GM18909 (cell line): ENCODE measurements around the gene OTUD7B.
"Not testable (repeated sequence)": the region's sequence is repeated elsewhere in the genome, so short reads cannot be mapped to it uniquely, and the experiment has no call there.

Experiments
- ATAC-seq: cut with Tn5 transposase; IDR thresholded peaks from one replicate; pipeline ENCODE4 v1.9.1; 2021; ENCODE audit warnings: mild to moderate bottlenecking; ENCODE audit not compliant: unreplicated experiment, poor library complexity

OTUD7B gene

GRCh38 chr1:149962039-149962647, 48.4 kb downstream of the OTUD7B start:
- no peak for ATAC-seq

DNA sequence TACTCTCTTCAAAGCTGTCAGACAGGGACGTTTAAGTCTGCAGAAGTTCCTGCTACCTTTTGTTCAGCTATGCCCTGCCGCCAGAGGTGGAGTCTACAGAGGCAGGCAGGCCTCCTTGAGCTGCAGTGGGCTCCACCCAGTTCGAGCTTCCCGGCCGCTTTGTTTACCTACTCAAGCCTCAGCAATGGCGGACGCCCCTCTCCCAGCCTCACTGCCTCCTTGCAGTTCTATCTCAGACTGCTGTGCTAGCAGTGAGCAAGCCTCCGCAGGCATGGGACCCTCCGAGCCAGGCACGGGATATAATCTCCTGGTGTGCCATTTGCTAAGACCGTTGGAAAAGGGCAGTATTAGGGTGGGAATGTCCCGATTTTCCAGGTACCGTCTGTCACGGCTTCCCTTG, 53.0 kb downstream of the OTUD7B start:
- ATAC-seq: not testable (repeated sequence)

- no peak for ATAC-seq
Measured at GRCh38 chr1:149949911-149950310, 60.6 kb downstream of the OTUD7B start.

GRCh38 chr1:149945206-149945605, 65.3 kb downstream of the OTUD7B start:
- no peak for ATAC-seq

GRCh38 chr1:149942885-149943284, 67.6 kb downstream of the OTUD7B start:
- ATAC-seq: no peak

DNA sequence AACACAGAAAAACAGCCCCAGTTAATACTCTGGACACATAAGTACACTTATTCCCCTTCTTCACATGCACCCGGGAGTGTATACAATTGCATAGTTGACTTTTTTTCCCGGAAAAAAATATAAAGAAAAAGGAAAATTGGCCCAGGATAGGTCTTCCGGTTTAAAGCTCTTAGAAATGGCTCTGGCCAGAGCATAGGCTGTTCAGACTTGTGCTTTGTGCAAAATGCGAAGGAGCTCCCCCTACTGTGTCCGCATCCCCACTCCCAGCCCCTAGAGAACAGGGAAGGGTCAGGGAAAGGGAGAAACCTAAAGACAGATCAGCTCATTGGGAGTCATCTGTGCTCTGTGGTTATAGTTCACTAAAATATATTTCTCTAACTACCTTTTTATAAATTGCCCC, 68.3 kb downstream of the OTUD7B start:
- no peak for ATAC-seq

GRCh38 chr1:149940427-149940826, 70.1 kb downstream of the OTUD7B start:
- no peak for ATAC-seq

DNA sequence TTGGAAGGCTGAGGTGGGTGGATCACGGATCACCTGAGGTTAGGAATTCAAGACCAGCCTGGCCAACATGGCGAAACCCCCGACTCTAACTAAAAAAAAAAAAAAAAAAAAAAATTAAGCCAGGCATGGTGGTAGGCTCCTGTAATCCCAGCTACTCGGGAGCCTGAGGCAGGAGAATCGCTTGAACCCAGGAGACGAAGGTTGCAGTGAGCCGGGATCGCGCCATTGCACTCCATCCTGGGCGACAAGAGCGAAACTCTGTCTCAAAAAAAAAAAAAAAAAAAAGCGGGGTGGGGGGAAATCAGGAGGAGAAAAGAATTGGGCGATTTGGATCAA, 71.9 kb downstream of the OTUD7B start:
- ATAC-seq: not testable (repeated sequence)

DNA sequence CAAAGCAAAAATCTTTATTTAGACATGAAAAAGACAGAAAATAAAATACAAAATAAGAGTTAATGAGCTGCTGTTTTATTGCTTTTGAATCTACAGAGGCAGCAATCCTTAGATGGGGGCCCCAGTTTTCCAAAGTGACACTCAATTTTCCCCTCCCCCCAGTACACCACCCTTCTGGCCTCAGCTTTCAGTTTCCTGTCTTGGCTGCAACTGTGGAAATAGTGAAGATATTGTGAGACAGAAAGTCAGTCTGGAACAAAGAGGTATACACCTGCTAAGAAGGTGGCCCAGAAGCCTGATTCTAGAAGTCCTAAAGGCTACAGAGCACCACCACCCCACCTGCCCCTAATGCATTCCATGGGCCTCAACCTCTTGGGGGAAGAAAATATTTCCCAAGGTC, 72.8 kb downstream of the OTUD7B start:
- ATAC-seq: no peak

DNA sequence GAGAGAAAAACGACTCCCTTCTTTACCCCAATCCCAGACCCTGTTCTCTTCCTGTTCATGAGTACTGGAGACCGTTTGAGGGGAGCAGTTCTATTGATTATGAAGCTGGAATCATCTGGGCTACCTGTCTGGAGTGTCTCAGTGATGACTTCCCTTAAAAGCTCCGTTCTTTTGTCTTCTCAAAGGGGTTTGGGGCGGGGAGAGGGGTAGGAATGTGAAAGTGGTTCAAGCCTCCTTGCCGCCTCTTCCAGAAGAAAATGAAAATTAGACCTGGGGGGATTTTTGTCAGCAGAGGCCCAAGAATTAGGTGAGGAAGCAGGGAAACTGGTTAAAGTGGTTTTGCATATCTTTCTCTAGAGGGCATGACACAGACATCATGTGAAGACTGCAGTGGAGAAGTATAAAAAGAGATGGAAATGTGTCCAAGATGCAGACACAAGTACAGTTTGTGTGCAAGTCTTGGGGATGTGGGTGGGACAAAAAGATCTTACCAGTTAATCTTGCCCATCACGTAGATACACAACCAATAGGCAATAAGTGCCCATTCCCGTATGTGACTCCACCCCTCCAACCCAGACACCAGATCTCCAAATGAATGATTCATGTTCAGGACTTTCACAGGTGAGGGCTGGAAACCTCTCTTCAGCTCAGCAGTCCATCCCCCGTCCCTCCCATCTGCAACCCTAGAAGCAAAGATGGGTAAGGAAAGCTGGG, 73.4 kb downstream of the OTUD7B start:
- no peak for ATAC-seq

DNA sequence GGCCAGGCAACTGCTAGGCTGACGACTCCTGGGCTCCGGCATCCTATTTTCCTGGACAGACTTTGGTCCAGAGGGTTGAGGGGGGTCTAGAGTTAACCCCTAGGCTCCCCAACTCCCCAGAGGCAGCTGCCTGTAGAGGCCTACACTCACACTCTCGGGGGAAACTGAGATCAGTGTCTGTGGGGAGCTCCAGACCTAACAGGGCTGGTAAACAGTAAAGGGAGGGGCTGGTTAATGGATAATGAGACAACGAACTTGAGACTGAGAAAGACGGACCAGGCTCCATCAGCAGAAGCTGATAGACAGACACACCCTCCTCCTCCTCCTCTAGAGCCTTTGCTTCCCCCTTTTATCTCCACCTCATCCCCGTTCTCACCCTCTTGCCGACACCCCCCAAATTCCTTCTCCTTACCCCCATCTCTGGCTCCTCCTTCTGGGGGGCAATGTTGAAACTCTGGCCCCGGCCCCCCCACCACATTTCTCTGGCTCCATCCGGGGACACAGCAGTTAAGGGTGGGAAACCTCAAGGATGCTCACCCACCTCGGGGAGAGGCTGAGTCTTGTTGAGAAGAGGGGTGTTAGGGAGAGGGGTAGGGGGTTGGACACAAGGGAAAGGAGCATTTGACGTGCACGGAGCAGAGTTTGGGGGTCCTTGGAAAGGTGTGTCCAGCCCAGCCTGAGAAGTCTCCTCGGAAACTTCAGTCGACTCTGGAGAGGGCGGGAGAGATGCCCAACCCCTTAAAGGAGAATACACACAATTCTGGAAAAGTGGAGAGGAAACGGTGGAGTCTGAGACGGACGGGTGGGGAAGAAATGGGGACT, 74.1 kb downstream of the OTUD7B start, which contains the start of gene MTMR11:
MTMR11 (minus strand) TSS at position 710 of the 822 bp plus-strand sequence; CDS start at position 478, 232 bp downstream.
- ATAC-seq: no peak

GRCh38 chr1:149934356-149934755, 76.2 kb downstream of the OTUD7B start:
- no peak for ATAC-seq

DNA sequence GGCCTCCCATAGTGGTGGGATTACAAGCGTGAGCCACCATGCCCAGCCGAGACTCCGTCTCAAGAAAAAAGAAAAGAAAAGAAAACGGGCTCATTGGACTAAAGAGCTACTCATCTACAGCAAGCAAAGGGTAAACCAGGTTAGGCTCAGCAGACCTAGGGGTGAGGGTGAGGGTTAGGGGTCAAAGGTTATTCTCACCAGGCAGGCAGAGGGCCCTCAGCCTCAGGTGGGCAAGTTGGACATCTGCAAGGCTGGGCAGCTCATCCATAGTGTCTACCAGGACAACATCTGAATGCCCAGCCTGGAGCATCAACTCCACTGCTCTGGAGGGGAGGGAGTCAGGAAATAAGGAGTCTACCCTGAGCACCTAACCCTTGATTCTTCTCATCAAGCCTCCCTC, 77.3 kb downstream of the OTUD7B start:
- ATAC-seq: no peak

- no peak for ATAC-seq
Measured at GRCh38 chr1:149932474-149932873, 78.1 kb downstream of the OTUD7B start.

DNA sequence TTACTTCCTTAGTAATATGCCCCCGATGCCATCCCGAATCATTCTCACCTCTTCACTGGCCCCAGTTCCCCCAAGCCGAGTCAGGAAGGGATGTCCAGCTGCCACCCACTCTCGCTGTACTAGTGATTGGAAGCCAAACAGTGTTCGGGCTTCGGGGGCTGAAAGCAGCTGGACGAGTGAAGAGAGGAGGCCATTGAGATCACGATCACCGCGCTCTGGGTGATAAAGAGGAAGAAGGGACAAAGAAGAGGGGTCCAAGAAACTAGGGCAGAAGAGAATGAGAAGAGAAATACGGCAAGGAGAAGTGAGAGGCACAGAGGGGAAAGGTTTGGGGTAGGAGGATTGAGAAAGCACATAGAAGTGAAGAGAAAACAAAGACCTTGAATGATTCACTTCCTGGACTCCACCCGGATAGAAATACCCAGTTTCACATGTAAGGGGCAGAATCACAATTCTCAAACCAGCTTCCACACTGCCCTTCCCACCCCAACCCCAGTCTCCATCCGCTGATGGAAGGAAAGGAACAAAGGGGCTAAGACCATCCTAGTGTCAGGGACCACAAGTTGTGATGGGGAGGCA, 79.2 kb downstream of the OTUD7B start:
- ATAC-seq: no peak

- ATAC-seq: no peak
Measured at GRCh38 chr1:149929856-149930255, 80.7 kb downstream of the OTUD7B start.

GRCh38 chr1:149928401-149928724, 82.2 kb downstream of the OTUD7B start:
- ATAC-seq: no peak

- peak; percentile 92 for ATAC-seq
Measured at GRCh38 chr1:149927563-149928400, 82.7 kb downstream of the OTUD7B start, which contains the start of gene SF3B4. Gene SF3B4, minus strand, starts transcription at chr1:149927803. Its CDS starts 44 bp downstream, at chr1:149927759.

DNA sequence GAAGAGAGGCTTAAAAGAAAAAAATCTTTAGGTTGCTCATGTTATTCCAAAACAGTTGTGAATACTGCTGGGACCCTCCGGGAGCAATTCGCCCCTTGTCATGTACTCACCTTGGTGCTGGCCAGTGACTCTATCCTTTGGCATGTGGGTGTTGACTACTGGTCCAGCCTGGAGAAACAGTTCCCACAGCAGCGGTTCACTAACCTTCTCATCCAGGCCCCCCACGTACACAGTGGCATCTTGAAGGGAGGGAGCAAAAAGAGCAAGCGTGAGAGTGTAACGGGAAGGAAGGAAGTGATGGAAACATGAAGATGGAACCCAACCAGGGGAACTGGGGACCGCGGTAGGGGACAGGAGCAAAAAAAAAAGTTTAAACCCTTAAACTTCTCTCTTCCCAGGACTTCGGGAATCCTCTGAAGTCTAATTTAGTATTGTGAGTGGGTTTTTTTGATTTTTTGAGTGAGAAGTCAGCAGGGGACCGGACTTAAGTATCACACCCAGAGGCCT, 83.4 kb downstream of the OTUD7B start:
- no peak for ATAC-seq

DNA sequence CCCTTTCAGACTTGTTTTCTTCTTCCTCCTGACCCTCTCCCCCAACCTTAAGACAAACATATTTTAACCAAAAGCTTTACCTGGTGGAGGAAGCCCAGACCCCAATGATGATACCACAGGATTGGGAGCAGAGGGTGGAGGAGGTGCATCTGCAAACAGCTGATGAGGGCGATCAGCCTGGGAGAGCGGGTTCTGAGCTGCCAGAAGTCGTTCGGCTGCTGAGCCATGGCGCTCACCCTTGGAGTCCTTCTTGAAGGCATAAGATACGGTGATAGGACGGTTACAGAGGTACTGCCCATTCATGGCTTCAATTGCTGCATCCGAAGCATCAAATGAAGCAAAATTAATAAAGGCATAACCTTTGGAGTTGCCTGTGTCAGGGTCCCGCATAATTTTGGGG, 84.2 kb downstream of the OTUD7B start:
- ATAC-seq: no peak
